DMS 273 treated with DMSO at 0.1 percent for 48 hours (cell line): ENCODE results near the gene AGAP1.

Source experiments
- DNase-seq: peaks from one replicate; lab custom pipeline; 2025; lab: John Stamatoyannopoulos, UW

AGAP1 gene

GRCh38 chr2:235609321-235609720 is 115.5 kb downstream of the AGAP1 start:
- no peak for DNase-seq

GRCh38 chr2:235609746-235610145 is 115.9 kb downstream of the AGAP1 start:
- DNase-seq, result no peak

GRCh38 chr2:235610696-235611257 is 116.9 kb downstream of the AGAP1 start:
- DNase-seq, result no peak

GRCh38 chr2:235611349-235611748 is 117.5 kb downstream of the AGAP1 start:
- peak; percentile 88 for DNase-seq

GRCh38 chr2:235611756-235612155 is 117.9 kb downstream of the AGAP1 start:
- peak; percentile 80 for DNase-seq

GRCh38 chr2:235612181-235612950 is 118.5 kb downstream of the AGAP1 start:
- DNase-seq, result peak; percentile 9

GRCh38 chr2:235613649-235614048 is 119.8 kb downstream of the AGAP1 start:
- DNase-seq, result peak; percentile 44

- DNase-seq, result peak; percentile 85
Observed at GRCh38 chr2:235614176-235614860, 120.5 kb downstream of the AGAP1 start.

GRCh38 chr2:235614900-235615712 is 121.3 kb downstream of the AGAP1 start:
- DNase-seq, result no peak

GRCh38 chr2:235616885-235617284 is 123.0 kb downstream of the AGAP1 start:
- DNase-seq, result no peak

- DNase-seq, result no peak
Observed at GRCh38 chr2:235618039-235618438, 124.2 kb downstream of the AGAP1 start.

GRCh38 chr2:235619544-235619943 is 125.7 kb downstream of the AGAP1 start:
- DNase-seq, result no peak

GRCh38 chr2:235621736-235622135 is 127.9 kb downstream of the AGAP1 start:
- no peak for DNase-seq

GRCh38 chr2:235623111-235623510 is 129.3 kb downstream of the AGAP1 start:
- no peak for DNase-seq

- DNase-seq, result no peak
Observed at GRCh38 chr2:235623752-235624151, 129.9 kb downstream of the AGAP1 start.

GRCh38 chr2:235626658-235627057 is 132.8 kb downstream of the AGAP1 start:
- no peak for DNase-seq

- DNase-seq, result no peak
Observed at GRCh38 chr2:235627682-235628081, 133.8 kb downstream of the AGAP1 start.

GRCh38 chr2:235630718-235631296 is 137.0 kb downstream of the AGAP1 start:
- no peak for DNase-seq

GRCh38 chr2:235634435-235635158 is 140.8 kb downstream of the AGAP1 start:
- DNase-seq, result no peak

GRCh38 chr2:235636546-235636945 is 142.7 kb downstream of the AGAP1 start:
- DNase-seq, result no peak

GRCh38 chr2:235637896-235638295 is 144.1 kb downstream of the AGAP1 start:
- DNase-seq, result no peak
